Natural killer cell treated with Interleukin-12 subunit alpha and Interleukin-12 subunit beta and Interleukin-15 and Interleukin-18, amount 100 ng/mL, for 72 hours (primary cell): ENCODE data around the gene PPP1CA. TPM values are rescaled to one million over a fixed set of nuclear protein-coding genes. Genes with fewer than 3 reads are reported as not detected.
A peak's percentile ranks its signal among the peaks of the same experiment; 100 is the strongest.

ENCODE experiments used
- ATAC-seq, 2 donors: fragments of 150-1000 bp; cut with Tn5 transposase in 1 of 2; sonication (Bioruptor Pico), chemical (Tn5 transposase) in 1 of 2; 2 replicates each; pipeline ENCODE4 v1.10.0; 2021
- DNase-seq: peaks from one replicate; pipeline ENCODE4 v3.0.0; 2022; ENCODE audit warnings: low spot score
- H3K27ac Mint-ChIP-seq, 2 donors: 1 replicate in 1 of 2; 2 replicates in 1 of 2; pipeline ENCODE4 v1.8.0; 2022; ENCODE audit warnings: mixed read lengths in 2 of 2, mild to moderate bottlenecking in 1 of 2, moderate library complexity in 1 of 2
- H3K27me3 Mint-ChIP-seq, 2 donors: 1 replicate in 1 of 2; 2 replicates in 1 of 2; pipeline ENCODE4 v1.8.0; 2022; ENCODE audit warnings: mixed read lengths in 2 of 2
- H3K36me3 Mint-ChIP-seq: one replicate; pipeline ENCODE4 v1.8.0; 2022; ENCODE audit warnings: mixed read lengths
- H3K4me1 Mint-ChIP-seq, 2 donors: 1 replicate in 1 of 2; 2 replicates in 1 of 2; pipeline ENCODE4 v1.8.0; 2022; ENCODE audit warnings: low read depth in 2 of 2, mixed read lengths in 2 of 2, mild to moderate bottlenecking in 1 of 2
- H3K4me3 Mint-ChIP-seq: one replicate; pipeline ENCODE4 v1.8.0; 2022; ENCODE audit warnings: mixed read lengths
- H3K9me3 Mint-ChIP-seq: 2 replicates; pipeline ENCODE4 v1.8.0; 2022; ENCODE audit warnings: mixed read lengths
- total RNA-seq, 2 donors: library from RNA; stranded (reverse); gene quantifications; one replicate each; pipeline ENCODE4 v1.2.3, GENCODE V29; 2022

Gene PPP1CA
- total RNA-seq, 2 donors from 2014 or later, result 317 to 378 TPM

- no peak overlapping the region for H3K27ac Mint-ChIP-seq
- H3K36me3 Mint-ChIP-seq, result no peaks in the 10 kb centered on the region
- ATAC-seq (no peak), DNase-seq (no peak)
- no peak overlapping the region for H3K4me3 Mint-ChIP-seq
- no peaks in the 10 kb centered on the region for H3K27me3 Mint-ChIP-seq
- no peaks in the 10 kb centered on the region for H3K9me3 Mint-ChIP-seq
- peaks cover 24 to 33% of the 10 kb centered on the region in 2 donors for H3K4me1 Mint-ChIP-seq
Measured at GRCh38 chr11:67417425-67417824, 15.8 kb upstream of the PPP1CA start.

GRCh38 chr11:67416416-67417335 lies 15.0 kb upstream of the PPP1CA start:
- DNase-seq (no peak), ATAC-seq (no peak)
- H3K4me1 Mint-ChIP-seq, result peaks cover 25 to 38% of the 10 kb centered on the region in 2 donors
- H3K27me3 Mint-ChIP-seq, result no peaks in the 10 kb centered on the region
- no peaks in the 10 kb centered on the region for H3K36me3 Mint-ChIP-seq
- H3K4me3 Mint-ChIP-seq, result peak overlapping the region; percentile 72
- H3K27ac Mint-ChIP-seq, result peak overlapping the region; percentile 39 to 86
- H3K9me3 Mint-ChIP-seq, result no peaks in the 10 kb centered on the region

DNA sequence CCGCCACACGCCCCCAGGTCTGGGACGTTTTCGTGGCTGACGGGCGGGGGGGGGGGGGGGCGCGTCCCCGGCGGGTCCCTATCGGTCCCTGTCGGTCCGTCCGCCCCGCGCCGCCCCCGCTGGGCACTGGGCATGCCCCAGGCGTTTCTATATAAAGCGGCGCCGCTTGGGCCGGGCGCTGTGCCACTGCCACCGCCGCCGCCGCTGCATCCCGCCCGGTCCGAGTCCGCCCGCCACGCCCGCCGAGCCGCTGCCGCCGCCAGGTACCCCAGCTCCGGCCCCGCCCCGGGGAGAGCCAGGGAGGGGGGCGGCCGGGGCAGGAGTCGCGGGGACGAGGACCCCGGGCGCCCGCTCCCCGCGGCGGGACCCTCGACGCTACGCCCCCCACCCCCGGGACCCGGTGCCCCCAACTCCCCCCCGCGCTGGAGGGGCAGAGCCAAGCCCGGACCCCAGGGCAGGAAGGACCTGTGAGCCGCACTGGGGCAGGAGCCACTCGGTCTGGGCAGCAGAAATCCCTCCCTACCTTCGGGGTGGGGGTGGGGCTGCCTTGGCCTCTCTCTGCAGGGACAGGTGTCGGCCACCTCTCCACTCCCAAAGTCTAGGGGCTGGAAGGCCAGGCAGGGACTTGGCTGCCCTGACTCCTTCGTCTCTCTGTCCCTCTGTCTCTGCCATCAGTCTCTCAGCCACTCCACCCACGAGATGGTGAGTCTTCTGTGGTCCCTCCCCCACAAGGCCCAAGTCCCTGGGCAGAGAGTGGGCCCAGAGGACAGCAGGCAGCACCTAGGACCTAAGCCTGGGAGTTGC lies 14.0 kb upstream of the PPP1CA start, which contains the start of gene CARNS1:
CARNS1 (plus strand) TSS at position 178 of the 804 bp plus-strand sequence; CDS start at position 700, 522 bp downstream.
- no peaks in the 10 kb centered on the region for H3K27me3 Mint-ChIP-seq
- H3K4me3 Mint-ChIP-seq, result peak within 1 kb of the TSS; percentile 72
- no peaks in the 10 kb centered on the region for H3K36me3 Mint-ChIP-seq
- no peaks in the 10 kb centered on the region for H3K9me3 Mint-ChIP-seq
- H3K27ac Mint-ChIP-seq, result peak within 1 kb of the TSS; percentile 39 to 86
- peaks cover 30 to 38% of the 10 kb centered on the region in 2 donors for H3K4me1 Mint-ChIP-seq
- ATAC-seq (peak; percentile 25 to 29), DNase-seq (no peak)

DNA sequence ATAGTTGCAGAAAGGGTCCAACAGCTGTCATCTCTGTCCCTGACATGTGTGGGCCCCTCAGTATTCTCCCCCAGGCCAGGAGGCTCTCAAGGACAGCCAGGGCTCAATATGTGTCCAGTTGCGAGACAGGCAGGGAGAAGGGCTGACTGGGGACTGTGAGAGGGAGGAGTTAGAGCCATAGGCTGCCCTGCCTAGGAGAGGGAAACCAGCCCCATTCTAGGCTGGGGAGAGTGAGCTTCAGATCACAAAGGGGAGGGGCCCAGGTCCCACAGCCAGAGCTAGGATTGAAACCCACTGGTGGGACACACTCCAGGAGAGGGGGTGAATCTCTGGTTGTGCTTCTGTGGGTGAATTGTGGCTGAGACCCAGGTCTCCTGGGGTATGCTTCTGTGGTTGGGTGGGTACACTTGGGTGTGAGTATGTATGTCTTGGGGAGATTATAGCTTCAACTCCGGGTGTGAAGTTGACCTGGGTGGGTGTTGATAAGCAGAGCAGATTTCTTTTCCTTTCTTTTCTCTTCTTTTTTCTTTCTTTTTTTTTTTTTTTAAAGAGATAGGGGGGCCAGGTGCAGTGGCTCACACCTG lies 11.7 kb upstream of the PPP1CA start:
- Mint-ChIP-seq H3K36me3 (no peaks in the 10 kb centered on the region), H3K27ac (peak overlapping the region; percentile 17 to 62), H3K9me3 (no peaks in the 10 kb centered on the region), H3K4me3 (peak overlapping the region; percentile 24), H3K4me1 (peaks cover 41 to 46% of the 10 kb centered on the region in 2 donors), H3K27me3 (no peaks in the 10 kb centered on the region)
- ATAC-seq (no peak), DNase-seq (no peak)

DNA sequence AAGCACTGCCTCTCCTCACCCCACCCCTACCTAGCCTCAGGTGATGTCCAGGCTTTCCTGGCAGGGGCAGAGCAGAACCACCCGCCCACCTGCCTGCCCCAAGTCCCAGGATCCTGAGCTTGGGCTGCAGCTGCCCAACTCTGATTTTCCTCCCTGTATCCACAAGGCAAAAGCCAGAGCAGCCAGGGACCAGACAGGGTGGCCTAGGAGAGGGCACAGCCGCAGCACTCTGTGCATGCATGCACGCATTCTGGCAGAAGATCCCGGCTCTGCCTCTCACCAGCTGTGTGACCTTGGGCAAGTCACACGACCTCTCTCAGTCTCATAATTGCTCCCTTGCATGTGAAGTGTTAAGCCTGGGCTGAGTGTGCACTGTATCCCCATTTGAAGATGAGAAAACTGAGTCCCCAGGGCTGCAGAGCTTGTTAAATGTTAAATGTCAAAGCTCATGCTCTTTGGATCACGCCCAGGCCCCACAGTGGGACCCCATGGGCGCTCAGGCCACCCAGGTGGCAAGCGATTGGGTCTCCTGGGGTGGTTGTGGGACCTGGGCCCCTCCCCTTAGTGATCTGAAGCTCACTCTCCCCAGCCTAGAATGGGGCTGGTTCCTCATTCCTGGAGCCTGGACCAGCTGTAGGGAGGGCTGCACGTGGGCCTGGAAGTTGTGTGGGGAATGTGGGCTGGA lies 11.0 kb upstream of the PPP1CA start:
- ATAC-seq (no peak), DNase-seq (no peak)
- Mint-ChIP-seq H3K27me3 (no peaks in the 10 kb centered on the region), H3K9me3 (no peaks in the 10 kb centered on the region), H3K27ac (peak overlapping the region; percentile 17 to 62), H3K36me3 (no peaks in the 10 kb centered on the region), H3K4me1 (peaks cover 47 to 49% of the 10 kb centered on the region in 2 donors), H3K4me3 (no peak overlapping the region)

DNA sequence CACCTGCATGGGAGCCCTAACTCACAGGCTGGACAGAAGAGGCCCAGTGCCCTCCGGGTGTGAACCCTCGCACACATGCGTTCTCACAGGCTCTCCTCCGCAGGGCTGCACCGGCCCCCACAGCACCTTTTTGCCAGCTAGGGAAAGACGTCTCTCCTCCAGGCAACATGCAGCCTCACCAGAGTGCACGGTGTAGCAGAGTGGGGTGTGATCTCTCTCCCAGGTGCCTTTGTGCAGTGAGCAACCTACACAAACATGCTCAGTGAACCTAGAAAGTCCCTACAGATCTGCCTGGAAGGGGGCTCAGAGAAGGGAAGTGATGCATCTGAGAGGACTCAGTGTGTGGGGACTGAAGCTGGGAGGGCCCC lies 10.1 kb upstream of the PPP1CA start:
- peak overlapping the region; percentile 62 to 97 for H3K27ac Mint-ChIP-seq
- H3K27me3 Mint-ChIP-seq, result no peaks in the 10 kb centered on the region
- H3K36me3 Mint-ChIP-seq, result no peaks in the 10 kb centered on the region
- no peaks in the 10 kb centered on the region for H3K9me3 Mint-ChIP-seq
- no peak for ATAC-seq
- H3K4me1 Mint-ChIP-seq, result peaks cover 53 to 55% of the 10 kb centered on the region in 2 donors
- no peak for DNase-seq
- no peak overlapping the region for H3K4me3 Mint-ChIP-seq

GRCh38 chr11:67410984-67411784 lies 9.5 kb upstream of the PPP1CA start:
- H3K4me3 Mint-ChIP-seq, result peak overlapping the region; percentile 75
- no peak for ATAC-seq
- H3K36me3 Mint-ChIP-seq, result no peaks in the 10 kb centered on the region
- no peak for DNase-seq
- no peaks in the 10 kb centered on the region for H3K27me3 Mint-ChIP-seq
- peak overlapping the region; percentile 97 for H3K27ac Mint-ChIP-seq
- H3K9me3 Mint-ChIP-seq, result no peaks in the 10 kb centered on the region
- peaks cover 47 to 52% of the 10 kb centered on the region in 2 donors for H3K4me1 Mint-ChIP-seq

GRCh38 chr11:67410369-67410831 lies 8.7 kb upstream of the PPP1CA start:
- H3K4me3 Mint-ChIP-seq, result peak overlapping the region; percentile 75
- no peaks in the 10 kb centered on the region for H3K27me3 Mint-ChIP-seq
- H3K4me1 Mint-ChIP-seq, result peaks cover 45 to 51% of the 10 kb centered on the region in 2 donors
- no peaks in the 10 kb centered on the region for H3K36me3 Mint-ChIP-seq
- no peaks in the 10 kb centered on the region for H3K9me3 Mint-ChIP-seq
- DNase-seq (no peak), ATAC-seq (no peak)
- H3K27ac Mint-ChIP-seq, result peak overlapping the region; percentile 97

DNA sequence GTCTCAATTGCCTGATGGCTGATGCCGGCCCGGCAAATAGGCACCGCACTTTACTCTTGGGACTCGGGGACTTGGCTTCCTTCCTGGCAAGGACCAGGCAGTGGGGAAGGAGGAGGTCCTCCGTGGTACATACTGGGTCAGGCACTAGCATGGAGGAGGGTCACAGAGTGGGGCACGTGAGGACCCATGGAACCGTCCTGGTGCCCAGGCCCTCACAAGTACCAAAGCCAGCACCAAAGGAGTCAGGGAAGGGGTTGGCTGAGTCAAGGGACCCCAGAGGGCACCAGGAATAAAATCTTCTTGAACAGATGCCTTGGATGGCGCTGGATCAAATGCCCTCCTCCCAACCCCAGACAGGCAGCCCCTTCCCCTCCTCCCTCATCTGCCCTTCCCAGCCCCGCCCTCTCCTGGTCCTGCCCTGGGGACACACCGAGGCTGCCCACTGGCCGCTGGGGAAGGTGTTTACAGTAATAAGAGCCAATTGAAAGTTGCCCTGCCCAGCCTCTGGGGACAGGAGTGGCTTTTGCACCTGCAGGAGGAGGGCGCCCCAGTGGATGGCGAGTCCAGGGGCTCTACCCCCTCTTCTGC lies 8.2 kb upstream of the PPP1CA start:
- peak in 1 of 2 donors; percentile 2 for ATAC-seq
- Mint-ChIP-seq H3K9me3 (no peaks in the 10 kb centered on the region), H3K27ac (peak overlapping the region; percentile 97), H3K36me3 (no peaks in the 10 kb centered on the region), H3K4me3 (peak overlapping the region; percentile 75), H3K27me3 (no peaks in the 10 kb centered on the region), H3K4me1 (peaks cover 48 to 55% of the 10 kb centered on the region in 2 donors)
- DNase-seq, result no peak

DNA sequence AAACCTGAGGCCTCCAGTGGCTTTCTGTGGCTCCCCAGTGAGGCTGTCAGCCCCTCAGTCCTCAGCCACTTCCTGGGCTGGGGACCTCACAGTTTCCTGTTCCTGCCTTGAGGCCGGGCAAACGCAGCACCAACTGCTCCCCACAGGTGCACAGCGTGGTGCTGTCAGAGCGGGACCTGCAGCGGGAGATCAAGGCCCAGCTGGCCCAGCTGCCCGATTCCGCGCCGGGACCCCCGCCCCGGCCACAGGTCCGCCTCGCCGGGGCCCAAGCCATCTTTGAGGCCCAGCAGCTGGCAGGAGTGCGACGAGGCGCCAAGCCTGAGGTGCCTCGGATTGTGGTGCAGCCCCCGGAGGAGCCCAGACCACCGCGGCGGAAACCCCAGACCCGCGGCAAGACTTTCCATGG lies 7.6 kb upstream of the PPP1CA start:
- peaks cover 54 to 61% of the 10 kb centered on the region in 2 donors for H3K4me1 Mint-ChIP-seq
- peak overlapping the region; percentile 83 for H3K4me3 Mint-ChIP-seq
- DNase-seq (peak; percentile 83), ATAC-seq (peak; percentile 81 to 84)
- H3K36me3 Mint-ChIP-seq, result no peaks in the 10 kb centered on the region
- no peaks in the 10 kb centered on the region for H3K27me3 Mint-ChIP-seq
- peak overlapping the region; percentile 97 for H3K27ac Mint-ChIP-seq
- H3K9me3 Mint-ChIP-seq, result no peaks in the 10 kb centered on the region

- Mint-ChIP-seq H3K27me3 (no peaks in the 10 kb centered on the region), H3K4me3 (peak overlapping the region; percentile 83), H3K36me3 (no peaks in the 10 kb centered on the region), H3K4me1 (peaks cover 56 to 61% of the 10 kb centered on the region in 2 donors), H3K27ac (peak overlapping the region; percentile 97), H3K9me3 (no peaks in the 10 kb centered on the region)
- ATAC-seq (peak; percentile 5 to 30), DNase-seq (no peak)
Measured at GRCh38 chr11:67408437-67409200, 7.0 kb upstream of the PPP1CA start.
